GM18526 (cell line): ENCODE results near the gene FBXO15.

Source experiments
- POLR2A ChIP-seq: IDR thresholded peaks from 3 replicates; pipeline ENCODE4 v1.6.1; 2011; ENCODE audit not compliant: insufficient read length; ENCODE audit errors: extremely low read depth

FBXO15 gene

GRCh38 chr18:74092922-74093321 lies 54.7 kb downstream of the FBXO15 start:
- TF ChIP-seq POLR2A, result no peak

- no peak for TF ChIP-seq POLR2A
Measured at GRCh38 chr18:74084184-74084855, 63.3 kb downstream of the FBXO15 start.

- TF ChIP-seq POLR2A, result no peak
Measured at GRCh38 chr18:74083557-74083952, 64.1 kb downstream of the FBXO15 start.

GRCh38 chr18:74082742-74083556 lies 64.7 kb downstream of the FBXO15 start:
- no peak for TF ChIP-seq POLR2A

GRCh38 chr18:74081966-74082741 lies 65.5 kb downstream of the FBXO15 start:
- no peak for TF ChIP-seq POLR2A

- TF ChIP-seq POLR2A, result no peak
Measured at GRCh38 chr18:74078257-74078656, 69.4 kb downstream of the FBXO15 start.

- no peak for TF ChIP-seq POLR2A
Measured at GRCh38 chr18:74074668-74075564, 72.7 kb downstream of the FBXO15 start.

- TF ChIP-seq POLR2A, result no peak
Measured at GRCh38 chr18:74073957-74074667, 73.5 kb downstream of the FBXO15 start.

GRCh38 chr18:74069178-74070050 lies 78.2 kb downstream of the FBXO15 start:
- no peak for TF ChIP-seq POLR2A

- no peak for TF ChIP-seq POLR2A
Measured at GRCh38 chr18:74068296-74068695, 79.3 kb downstream of the FBXO15 start.

GRCh38 chr18:74066018-74066417 lies 81.6 kb downstream of the FBXO15 start:
- no peak for TF ChIP-seq POLR2A

- TF ChIP-seq POLR2A, result no peak
Measured at GRCh38 chr18:74065366-74065765, 82.3 kb downstream of the FBXO15 start.

- no peak for TF ChIP-seq POLR2A
Measured at GRCh38 chr18:74064510-74064909, 83.1 kb downstream of the FBXO15 start.
